ENCODE results near the gene NHS.
A peak's percentile ranks its signal among the peaks of the same experiment; 100 is the strongest.

Gene NHS

DNA sequence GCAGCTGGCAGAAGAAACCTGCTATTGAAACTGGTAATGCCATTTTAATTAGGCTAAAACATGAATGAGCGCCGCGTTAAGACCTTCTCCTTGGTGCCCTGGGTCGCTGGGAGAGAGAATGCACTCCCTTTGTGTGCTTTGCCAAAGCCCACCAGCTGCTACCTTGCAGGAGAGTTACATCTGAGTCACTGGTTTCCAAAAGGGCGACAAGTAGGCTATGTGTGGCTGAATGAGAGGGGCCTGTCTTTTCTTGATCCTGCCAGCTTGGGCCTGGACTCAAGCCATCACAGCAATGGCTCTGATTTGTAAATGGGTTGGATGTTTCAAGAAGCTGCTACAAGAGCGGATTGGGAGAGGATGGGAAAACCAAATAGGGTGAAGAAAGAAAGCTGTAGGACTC lies 81.5 kb downstream of the NHS start:
- peak; percentile 44 for DNase-seq

DNA sequence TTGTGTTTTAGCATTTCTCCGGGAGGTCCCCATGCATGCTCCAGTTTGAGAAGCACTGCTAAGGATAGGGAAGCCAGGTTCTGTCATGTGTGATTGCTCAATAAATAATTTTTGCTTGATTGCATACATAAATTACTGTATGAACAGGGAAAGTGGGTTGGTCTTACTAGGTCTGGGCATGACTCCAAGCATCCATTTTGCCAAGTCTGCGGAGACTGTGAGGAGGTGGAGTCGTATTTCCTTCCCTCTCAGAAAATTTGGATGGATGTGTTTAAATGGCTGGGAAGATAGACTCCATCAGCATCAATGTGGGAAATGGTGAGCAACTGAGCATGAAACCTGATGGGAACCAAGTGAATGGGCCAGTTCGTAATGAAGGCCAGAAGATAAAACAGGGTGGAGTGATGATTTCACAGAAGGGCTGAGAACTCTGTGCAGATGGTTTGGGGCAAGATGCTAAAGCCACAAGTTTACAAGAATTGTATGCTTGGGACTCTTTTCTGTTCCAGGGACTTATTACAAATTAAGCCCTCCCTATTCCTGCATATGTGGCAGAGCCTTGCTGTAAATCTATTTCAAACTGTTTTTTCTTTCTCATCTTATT lies 84.1 kb downstream of the NHS start:
- peak; percentile 84 for DNase-seq

DNA sequence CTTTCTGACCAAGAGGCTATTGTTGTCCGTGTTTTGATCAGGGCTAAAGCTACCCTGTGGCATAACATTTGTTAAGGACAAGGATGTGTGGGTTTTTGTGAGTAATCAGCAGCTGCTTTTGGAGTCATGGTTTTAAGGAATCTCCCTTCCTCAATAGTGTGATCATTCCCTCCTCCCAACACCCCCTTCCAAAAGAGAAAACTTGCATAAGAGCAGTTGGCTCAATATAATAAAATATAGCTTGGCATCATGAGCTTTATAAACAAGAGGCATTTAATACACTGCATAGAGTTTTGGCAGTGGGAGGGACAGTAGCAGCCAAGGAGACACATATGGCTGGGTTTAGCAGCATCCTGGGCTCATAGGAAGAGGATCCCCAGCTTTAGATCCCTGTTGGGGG lies 84.7 kb downstream of the NHS start:
- DNase-seq, result no peak

DNA sequence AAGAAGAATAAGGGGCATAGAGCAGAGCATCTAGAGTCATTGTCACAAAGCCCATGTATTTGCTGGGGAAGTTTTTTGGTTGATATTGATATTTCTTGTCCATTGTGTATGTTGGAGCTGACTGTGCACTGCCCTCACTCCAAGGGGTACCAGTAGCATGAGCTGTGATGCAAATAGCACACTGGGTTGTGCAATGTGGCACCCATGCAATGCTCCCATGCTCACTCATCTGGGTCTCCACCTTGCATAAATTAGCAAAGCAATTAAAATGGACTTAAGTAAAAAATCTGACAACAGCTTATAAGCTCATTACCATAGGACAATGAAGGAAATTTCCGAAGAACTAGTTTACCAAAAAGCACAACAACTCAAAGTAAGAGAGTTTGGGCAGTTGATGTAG lies 87.9 kb downstream of the NHS start:
- no peak for DNase-seq

DNA sequence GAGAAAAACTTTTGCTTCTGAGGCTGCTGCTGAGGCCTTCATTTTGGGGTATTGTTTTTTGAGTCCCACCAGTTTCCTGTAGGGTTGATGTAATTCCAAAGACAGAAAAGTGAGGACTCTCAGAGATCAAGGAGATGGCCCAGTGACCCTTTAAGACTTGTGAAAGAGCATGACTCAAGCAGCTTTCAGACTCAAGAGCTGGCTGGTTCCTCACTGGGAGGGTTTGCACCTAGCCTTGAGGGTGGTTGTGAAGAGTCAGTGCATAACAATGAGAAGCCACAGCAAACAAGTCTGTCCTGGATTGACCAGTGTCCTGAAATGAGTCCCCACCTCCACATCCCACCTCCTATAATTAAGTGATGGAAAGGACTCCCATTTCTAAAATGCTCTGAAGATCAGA lies 89.2 kb downstream of the NHS start:
- no peak for DNase-seq

DNA sequence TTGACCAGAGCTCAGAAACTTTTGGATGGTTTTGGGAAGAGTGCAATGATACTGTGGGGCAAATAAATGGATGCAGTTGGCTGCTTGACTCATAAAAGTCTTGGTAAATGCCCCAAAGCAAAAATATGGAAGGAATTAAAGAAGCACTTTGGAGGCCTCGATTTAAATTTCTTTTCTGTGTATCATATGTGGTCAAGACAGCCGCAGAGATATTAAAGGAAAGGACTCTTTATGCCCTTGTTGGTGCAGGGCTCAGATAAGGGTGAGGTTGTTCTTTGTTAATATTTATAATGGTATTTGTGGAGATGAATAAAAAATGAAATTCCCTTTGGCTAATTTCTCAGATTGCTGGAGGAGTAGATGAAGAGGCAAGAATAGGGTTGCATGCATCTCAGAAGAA lies 90.2 kb downstream of the NHS start:
- DNase-seq, result no peak

DNA sequence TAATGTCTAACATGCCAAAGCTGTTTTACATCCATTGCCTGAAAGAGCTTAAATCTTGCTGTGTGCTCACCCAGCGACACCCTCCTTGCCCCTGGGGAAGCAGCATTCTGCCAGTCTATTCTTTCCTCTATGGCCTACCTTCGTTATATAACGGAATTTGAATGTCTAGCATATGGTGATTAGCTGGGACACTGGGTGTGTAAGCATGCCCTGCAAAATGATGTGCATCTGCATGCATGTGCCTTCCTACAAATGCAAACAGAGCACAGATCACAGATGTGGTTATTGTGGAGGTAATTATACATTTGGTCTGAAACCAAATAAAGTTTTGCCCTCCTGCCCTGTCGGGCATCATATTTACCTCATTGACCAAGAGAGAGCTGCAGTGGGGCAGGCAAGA lies 90.8 kb downstream of the NHS start:
- DNase-seq, result peak; percentile 2

DNA sequence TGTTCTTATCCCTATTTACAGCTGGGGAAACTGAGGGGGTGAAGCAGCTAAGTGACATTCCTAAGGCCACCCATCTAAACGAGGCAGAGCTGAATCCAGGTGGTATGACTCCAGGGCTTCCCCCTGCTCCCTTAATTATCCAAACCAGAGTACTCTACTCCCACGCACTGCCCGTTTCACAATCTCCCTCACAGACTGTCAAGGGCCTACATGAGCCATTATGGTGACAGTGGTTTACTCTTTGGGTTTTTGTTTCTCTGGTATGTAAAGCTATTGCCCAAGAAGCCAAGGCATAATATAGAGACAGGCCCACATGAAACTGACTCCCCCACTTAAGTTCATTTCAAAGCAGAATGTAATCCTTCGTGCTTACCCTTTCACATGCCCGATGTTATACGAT lies 95.1 kb downstream of the NHS start:
- DNase-seq, result no peak

DNA sequence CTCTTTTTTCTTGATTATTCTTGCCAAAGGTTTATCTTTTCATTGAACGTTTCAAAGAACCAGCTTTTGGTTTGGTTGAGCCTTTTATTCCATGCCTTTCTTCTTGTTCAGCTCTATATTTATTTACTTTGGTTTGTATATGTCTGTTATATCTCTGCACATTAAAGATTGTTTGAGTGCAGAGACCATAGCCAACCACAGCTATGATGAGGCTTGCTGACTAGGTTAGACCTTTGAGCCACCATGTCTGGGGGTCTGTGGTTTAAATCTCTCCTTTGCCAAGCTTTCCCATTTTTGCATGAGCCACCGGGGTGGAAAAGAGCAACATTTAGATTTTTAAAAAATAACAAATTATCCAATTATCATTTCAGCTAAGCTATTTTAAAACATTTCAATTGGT lies 96.1 kb downstream of the NHS start:
- no peak for DNase-seq

DNA sequence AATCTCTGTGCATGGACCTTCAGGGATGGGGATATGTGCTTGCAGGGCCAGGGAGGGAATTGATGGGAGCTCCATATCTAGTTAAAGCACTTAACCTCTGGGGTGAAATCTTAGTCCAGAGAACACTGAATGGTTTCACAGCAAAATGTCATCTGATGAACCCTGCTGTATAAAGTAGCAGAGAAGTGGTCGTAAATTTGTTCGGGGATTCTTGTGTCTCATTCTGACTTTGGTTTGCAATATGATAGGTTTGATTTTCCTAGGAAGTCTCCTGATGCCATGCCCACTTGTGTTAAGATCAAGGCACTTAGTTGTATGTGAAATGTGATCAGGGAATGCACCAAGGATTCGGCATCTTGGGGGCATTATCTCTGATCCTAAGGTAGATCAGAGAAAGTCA lies 96.9 kb downstream of the NHS start:
- no peak for DNase-seq

DNA sequence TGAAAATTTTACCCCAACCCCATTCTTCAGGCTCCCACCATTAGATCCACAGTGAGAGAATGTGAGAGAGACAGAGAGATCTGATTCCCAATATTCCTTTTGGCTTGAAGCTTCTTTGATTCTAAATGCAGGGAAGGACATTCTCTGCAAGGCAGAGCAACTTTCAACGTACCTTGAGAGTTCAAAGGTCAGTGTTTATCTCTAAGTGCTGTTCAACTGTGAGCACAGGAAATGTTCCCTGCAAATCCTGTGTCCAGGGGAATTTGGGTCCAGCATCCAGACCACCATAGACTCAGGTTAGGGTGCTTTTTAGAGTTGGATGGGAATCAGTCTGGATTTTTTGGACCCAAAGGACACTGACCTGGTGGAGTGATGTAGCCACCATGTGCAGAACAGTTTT lies 97.4 kb downstream of the NHS start:
- no peak for DNase-seq

DNA sequence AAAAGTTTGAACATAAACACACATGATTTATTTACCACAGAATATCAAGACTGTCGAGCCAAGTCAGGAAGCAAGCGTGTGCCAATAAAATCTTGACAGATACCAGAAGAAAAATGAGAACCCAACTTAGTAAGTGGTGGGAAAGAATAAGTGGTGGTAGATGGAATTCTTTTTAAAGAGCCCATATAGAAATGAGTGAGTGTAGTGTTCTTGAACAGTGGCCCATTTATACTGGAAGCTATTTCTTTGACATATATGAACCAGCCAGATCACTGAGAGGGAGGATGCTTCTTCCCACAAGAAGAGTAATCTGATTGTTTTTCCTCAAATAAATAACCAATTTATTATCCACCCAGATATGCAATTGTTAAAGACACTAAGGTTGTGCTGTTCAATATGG lies 98.0 kb downstream of the NHS start:
- no peak for DNase-seq

DNA sequence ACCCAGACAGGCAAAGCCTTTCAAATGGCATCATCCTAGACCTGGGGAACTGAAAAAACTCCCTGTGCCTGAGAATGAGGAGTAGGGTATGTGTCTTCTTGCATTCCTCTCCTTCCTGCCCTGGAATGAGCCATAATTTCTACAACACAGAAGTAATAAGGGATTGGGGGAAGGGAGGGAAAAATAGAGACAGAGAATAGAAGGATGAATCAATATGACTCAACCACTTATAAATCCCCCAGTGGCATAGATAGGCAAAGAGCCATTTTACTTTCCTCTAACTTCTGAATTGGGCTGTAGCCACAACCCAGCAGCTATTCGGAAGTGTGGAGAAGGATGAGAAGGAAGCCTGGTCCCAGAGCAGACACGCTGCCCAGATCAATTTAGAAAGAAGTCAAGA lies 99.9 kb downstream of the NHS start:
- DNase-seq, result no peak

DNA sequence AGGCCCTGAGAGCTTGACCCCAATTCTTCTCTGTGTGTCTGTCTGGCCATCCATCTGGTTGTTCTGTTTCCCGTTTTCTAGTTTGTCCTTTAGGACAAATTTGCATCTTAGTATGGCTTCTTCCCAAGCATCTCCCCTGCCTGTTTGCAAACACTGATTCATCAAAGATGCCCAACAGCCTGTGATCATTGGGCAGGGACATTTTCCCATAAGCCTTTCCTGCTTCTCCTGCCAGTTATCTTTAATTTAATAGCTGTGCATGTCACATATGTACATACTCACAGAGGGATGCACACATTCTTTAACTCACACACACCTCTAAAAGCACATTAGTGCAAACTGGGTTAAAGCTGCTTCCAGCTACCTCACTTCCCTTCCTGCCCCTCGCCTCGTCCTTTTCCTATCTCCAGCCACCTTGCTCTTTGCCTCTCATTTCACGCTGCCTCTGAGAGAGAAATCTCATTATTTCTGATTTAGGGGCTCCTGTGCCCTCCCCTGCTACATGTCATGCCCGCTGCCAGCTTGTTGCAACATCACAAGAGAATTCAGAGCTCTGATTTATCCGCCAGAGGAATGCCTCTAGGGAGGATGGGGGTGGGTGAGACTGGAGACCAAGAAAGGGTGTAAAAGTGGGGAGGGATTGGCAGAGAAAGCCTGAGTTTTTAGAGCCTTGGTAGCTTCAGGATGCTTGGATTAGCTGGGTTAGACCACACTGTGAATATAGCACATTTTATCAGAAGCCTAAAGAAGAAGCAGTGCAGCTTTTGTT lies 100.6 kb downstream of the NHS start:
- no peak for DNase-seq

DNA sequence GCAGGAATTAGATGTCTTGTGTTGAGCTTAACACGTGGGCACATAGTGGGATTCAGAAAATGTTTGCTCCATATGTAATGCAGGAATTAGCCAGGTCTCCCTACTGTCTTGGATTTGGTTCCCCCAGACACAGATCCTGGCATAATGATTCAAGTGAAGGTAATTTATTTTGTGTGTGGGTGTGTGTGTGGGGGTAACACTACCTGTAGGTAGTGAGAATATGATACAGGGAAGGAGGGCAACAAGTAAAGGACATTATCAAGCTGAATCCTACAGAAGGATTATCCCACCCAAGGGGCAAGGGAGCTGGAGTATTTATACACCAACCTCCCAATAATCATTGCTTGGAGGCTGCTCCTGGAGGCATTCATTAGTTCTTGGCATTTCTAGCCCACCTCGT lies 101.4 kb downstream of the NHS start:
- DNase-seq, result no peak

DNA sequence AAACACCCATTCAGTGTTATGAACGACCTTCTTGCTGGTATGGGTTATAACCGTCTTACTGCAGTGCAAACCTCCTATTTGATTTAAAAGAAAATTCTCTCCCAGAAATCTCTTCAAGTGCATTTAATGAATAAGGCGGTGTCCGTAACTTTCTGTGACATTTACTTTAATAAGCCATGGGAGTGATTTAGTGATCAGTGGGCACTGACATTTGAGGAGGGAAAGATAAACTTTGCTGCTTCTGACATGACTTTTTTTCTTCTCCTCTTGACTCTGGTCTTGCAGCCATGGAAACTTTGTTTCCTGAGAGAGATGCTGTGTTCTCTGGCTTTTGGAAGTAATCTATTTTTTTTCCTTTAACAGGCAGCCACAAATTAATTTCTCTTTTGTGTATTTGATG lies 106.1 kb downstream of the NHS start:
- DNase-seq, result no peak

DNA sequence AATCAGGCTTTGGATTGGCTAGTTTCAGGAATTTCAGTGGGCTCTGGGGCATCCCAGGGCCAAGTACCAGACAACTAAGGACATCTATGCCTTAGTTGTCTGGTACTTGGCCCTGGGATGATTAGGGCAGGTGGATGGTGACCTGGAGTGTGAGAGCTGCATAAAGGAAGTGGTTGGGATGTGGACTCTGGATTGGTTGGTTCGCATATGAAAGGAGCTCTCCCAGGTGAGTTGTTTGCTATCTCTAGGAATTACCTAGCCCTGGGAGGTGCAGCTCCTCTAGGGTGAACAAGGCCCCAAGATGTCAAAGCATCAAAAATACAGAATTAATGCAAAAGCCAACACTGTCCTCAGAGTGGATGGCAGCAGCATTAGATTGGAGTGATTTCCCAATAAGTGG lies 109.6 kb downstream of the NHS start:
- DNase-seq, result no peak

DNA sequence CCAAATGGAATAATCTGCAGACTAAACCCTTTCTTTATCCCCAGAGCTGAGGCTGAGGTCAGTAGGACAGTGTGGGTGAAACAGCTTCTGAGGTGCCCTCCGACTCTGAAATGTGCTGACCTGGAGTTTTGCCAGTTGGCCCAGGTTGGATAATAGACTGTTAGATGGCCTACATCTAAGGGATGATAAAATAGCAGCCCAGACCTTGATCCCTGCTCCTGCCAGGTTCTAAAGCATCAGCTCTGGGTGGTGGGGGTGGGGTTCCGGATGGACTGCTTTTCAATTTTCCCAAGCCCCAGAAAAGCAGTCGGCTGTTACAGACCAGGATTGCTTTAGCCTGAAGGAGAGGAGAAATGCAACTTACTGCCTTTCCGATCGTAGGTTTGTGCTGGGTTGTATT lies 110.4 kb downstream of the NHS start:
- DNase-seq, result no peak

DNA sequence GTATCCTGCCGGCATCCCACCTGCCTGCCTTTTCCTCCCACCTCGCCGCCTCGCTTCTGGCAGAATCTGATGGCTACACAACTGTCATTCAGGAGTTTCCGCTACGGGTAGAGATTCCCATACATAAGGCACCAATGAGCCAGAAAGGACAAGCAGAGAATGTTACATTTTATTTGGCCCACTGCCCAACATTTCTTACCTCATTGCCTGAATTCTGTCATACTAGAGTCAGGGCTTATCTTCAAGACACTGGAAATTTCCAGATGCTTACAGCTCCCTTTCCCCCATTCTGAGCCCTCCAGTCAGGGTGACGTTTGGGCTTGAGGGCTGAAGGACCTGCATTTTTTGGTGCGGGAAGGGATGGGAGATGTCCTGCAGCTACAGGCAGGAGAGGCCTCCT lies 113.0 kb downstream of the NHS start:
- DNase-seq, result no peak

DNA sequence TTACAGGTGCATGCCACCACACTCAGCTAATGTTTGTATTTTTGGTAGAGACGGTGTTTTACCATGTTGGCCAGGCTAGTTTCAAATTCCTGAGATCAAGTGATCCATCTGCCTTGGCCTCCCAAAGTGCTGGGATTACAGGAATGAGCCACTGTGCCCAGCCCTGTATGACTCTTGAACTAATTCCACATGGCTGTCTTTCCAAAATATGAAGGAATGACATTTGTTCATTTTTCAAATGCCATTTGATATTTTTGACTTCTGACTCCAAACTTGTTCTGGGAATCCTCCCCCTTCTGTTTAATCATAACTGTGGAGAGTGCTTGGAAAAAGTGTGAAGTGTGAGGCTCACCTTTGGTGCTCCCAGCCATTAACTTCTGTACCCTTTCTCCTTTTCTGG lies 119.2 kb downstream of the NHS start:
- DNase-seq, result no peak

DNA sequence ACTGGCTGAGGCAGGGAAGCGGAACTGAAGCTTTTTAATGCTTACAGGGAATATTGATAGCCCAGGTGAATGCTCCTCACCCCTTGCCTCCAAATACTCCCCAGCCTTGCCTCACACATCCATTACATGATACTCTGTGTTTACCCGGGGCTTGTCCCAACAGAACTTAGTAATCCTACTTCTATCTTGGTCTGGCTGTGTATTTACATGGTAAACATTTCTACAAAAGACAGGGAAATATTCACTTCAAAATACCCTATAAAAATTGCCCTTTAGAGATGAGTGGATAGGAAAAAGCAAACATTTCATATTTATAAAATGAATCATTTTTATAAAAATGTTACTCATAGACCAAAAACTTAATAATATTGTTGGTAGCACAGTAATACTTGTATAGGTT lies 120.1 kb downstream of the NHS start:
- no peak for DNase-seq

DNA sequence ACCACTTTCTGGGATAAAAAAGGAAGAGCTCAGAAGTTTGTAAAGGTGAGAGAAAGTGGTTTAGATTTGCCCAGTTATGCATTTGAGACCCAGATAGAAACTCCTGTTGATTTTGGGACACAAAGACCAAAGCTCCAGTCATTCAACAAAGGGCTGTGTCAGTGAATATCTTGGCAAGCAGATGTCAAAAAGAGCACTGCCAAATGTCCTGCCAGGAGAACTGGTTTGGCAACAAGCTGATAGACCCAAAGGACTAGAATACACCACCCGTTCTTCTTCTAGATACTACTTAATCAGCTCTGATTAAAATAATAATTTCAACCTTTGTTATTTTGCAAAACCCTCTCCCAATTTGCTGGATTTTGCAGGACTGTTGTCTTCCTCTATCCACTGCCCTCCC lies 121.4 kb downstream of the NHS start:
- no peak for DNase-seq

DNA sequence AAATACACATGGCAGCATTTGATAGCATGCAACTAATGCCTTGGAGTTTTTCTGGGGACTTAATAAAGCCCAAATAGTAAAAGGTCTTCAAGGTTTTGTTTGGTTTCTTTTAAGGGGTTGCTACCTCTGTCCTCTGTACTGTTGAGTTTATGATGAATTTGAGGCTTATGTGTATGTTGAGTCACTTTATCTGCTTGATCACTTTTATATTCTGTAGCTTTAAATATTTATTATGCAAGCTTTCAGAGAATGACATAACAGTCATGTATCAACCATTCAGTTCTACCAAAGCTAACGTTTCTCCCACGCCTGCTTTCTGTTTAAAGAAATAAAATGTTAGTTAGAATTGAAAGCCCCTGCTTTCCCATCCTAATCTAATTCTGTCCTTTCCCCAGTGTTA lies 122.2 kb downstream of the NHS start:
- no peak for DNase-seq

DNA sequence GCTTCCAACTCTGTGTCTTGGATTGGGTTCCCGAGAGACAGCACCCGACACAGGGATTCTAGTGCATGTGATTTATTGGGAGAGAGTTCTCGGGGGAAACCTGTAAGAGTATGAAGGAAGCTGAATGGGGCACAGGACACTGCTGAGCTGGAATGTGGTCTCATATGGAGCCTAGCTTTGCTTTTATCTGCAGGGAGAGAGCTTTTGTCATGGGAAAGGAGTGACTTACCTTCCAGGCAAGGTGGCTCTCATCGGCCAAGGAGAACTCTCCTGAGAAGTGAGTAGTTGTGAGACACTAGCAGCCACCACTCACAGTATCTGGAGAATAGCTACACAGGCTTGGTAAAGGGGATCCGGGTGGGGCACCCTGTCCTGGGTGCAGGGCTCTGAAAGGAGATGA lies 124.5 kb downstream of the NHS start:
- DNase-seq, result no peak

DNA sequence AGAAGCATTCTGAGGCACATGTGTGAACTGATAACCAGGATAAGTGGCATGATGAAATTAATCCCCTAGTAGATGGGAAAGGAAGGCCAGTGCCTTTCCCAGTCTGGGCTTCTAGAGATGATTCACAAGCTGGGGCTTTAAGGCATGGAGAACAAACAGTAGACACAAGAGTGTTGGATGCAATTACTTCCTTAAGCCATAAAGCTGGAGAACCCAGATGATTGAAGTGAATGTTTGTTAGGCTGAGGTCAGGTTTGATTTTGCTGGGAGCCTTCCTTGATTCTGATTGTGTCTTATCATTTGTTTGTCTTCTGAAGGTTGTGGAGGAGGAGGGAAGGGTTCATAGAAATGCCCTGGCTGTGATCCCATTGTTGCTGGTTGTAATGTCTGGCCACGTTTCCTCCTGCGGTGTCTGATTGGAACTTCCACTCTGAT lies 125.2 kb downstream of the NHS start:
- DNase-seq, result no peak

Data from NCI-H2171 treated with DMSO at 0.1 percent for 48 hours (cell line).